ENCODE measurements around the gene TECTB.

The TECTB gene

DNA sequence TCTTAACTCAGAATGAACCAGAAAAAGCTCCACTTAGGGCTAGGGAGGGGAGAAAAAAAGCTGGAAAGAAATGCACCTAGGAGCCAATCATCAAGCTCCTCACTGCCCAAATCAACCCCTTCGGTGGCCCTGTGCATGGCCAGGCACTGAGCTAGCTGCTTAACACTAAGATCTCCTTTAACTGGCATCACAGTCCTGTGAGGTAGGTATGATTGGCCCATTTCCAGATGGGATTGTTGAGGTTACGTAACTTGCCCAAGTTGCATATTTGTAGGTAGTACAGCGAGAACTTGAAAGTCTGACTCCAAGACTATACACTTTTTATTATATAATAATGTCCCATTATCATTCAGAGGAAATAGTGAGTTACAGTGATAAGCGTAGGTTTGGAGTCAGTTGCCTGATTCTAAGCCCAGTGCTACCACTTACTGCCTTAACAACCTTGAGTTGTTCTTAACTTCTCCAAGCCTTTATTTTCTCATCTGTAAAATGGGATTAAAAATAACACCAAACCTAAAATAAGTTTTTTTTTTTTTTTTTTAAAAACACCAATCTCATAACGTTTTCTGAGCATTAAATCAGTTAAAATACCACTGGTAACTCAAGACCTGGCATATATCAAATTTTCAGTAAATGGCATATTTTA is 53.5 kb downstream of the TECTB start:
- no peak for TF ChIP-seq CTCF (IDR thresholded peaks at IDR 0.05; ENCODE audit: low read depth, low read length)

DNA sequence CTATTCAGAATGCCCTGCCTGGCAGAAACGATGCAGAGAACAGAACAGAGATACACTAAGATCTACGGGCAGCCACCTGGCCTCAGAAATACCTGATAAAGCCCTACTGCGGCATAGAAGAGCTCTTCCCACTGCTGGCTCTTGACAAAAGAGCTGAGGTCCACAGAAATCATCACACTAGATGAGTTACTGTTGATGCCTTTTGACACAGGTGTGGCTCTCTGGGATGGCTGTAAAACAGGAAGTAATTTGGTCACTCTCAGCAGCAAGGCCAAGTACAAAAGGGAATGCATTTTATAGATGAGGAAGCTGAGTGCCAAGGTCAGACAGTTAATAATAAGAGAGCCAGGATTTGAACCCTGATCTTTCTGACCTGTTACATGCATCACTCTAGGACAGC is 55.8 kb downstream of the TECTB start:
- no peak for DNase-seq (ENCODE audit: extremely low read depth, low read depth)
- TF ChIP-seq CTCF (IDR thresholded peaks at IDR 0.05; ENCODE audit: low read depth, low read length) = no peak

More for the DNA sequence above, 53.5 kb downstream of the TECTB start:
- DNase-seq (ENCODE audit: extremely low read depth, low read depth) = no peak

DNA sequence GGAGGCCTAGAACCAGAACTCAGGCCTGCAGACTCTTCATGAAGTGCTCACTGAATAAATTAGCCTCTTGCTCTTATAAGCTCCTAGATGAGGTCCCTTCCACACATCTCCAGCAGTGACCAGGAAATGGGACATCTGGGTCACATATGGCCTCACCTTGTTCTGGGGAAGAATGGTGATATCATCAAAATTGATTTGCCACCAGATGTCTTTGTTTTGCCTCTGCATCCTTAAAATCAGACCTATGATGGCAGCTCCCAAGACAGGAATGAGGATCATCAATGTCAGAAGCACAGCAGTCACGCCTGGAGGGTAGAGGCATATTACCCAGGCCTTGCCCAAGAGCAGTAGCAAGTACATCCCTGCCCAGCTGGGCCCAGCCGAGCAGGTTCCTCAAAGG is 57.4 kb downstream of the TECTB start:
- DNase-seq (ENCODE audit: extremely low read depth, low read depth) = no peak
- no peak for TF ChIP-seq CTCF (IDR thresholded peaks at IDR 0.05; ENCODE audit: low read depth, low read length)

- no peak for TF ChIP-seq CTCF (IDR thresholded peaks at IDR 0.05; ENCODE audit: low read depth, low read length)
- DNase-seq (ENCODE audit: extremely low read depth, low read depth) = no peak
Measured at GRCh38 chr10:112343056-112343806, 60.0 kb downstream of the TECTB start.

DNA sequence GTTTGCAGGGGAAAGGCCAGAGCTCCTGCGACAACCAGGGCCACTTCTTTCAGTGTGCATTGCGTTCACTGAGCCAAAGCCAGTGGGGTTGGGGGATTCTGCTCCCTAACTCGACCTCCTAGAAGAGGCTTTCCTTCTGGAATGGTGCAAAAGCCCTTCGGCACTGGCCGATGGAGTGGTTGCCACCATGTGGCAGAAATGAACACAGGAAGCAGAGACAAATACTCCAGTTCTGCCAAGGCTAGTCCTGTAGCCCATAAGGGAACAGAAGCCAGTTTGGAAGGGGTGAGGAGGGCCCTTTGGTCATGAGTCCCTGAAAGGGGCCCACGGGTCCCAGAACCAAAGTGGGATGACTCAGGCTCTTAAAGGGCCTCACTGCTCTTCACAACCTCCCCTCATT is 61.1 kb downstream of the TECTB start:
- no peak for TF ChIP-seq CTCF (IDR thresholded peaks at IDR 0.05; ENCODE audit: low read depth, low read length)
- no peak for DNase-seq (ENCODE audit: extremely low read depth, low read depth)

DNA sequence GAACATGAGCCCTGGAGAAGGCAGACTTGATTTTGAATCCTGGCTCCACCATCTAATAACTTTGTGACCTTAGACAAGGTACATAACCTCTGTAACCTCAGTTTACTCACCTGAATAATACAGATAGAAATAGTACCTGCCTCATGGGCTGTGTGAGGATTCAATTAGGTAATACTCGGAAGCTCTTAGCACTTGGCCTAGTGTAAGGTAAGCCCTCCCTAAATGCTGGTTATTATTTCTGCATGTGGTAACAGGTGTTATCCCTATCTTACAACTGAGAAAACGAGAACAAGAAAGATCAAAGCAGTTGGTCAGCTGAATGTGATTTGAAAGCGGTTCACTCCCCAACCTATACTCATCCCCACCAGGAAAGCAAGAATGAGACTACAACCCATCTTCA is 62.0 kb downstream of the TECTB start:
- DNase-seq (ENCODE audit: extremely low read depth, low read depth) = no peak
- no peak for TF ChIP-seq CTCF (IDR thresholded peaks at IDR 0.05; ENCODE audit: low read depth, low read length)

DNA sequence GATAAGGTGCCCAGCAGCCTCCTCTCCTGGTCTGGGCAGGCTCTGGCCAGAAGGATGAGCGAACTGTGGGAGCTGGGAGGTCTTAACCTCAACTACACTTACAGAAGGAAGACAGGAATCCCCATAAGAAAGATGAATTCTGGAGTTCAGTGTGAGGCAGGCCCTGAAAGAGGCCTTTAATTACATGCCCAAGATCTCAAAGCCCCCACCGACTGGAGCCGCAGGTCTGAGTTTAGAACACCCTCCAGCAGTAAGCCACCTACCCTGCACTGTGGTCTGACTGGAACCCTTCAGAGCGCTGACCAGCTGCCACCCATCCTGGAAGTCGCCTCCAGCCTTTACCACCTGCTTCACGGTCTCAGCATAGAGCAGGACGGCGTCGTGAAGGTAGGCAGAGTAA is 62.5 kb downstream of the TECTB start:
- no peak for DNase-seq (ENCODE audit: extremely low read depth, low read depth)
- no peak for TF ChIP-seq CTCF (IDR thresholded peaks at IDR 0.05; ENCODE audit: low read depth, low read length)
